ENCODE results near the gene PLEKHM3. TPM values are rescaled to one million over a fixed set of nuclear protein-coding genes. Genes with fewer than 3 reads are reported as not detected.

PLEKHM3 gene
- total RNA-seq, 2 donors from 2014 or later = 9.8 to 10.4 TPM

DNA sequence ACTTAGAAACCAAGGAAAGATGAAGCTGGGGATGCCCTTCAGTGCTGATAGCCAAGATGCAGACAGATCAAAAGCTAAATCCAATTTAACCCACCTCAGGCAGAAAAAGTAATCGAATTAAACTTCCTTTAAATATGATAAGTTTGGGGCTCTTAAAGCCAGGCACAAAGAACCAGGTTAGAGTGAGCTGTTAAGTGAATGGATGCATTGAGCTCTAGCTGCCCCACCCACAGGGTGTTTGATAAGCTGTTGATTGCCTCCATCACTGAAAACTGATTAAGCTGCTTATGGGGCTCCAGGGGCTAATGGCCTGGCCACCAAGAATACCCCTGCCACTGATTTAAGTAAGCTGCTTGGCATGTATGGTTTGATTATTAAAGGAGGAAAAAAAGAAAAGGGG lies 119.8 kb downstream of the PLEKHM3 start:
- no peak for DNase-seq
- ATAC-seq = peak; percentile 73
- intact Hi-C loops (cut with DNase I, micrococcal nuclease) = no loop called here

DNA sequence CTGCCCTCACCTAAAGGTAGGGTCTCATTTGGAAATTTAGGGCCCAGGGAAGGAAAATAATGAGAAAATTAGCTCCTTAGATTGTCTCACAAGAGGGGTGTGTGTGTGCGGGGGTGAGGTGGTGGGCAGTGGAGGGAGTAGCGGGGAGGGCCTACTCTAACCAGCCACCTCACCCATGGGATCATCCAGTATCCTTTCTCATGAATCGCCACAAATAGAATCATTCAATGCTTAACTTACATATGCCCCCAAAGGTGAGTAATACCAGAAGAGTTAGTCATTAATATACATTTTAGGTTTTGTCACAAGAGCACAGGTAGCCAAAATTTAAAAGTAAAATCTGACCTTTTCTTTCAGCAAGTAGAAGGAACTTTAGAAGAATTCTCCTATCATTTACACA lies 122.1 kb downstream of the PLEKHM3 start:
- intact Hi-C loops (cut with DNase I, micrococcal nuclease) = no loop called here

DNA sequence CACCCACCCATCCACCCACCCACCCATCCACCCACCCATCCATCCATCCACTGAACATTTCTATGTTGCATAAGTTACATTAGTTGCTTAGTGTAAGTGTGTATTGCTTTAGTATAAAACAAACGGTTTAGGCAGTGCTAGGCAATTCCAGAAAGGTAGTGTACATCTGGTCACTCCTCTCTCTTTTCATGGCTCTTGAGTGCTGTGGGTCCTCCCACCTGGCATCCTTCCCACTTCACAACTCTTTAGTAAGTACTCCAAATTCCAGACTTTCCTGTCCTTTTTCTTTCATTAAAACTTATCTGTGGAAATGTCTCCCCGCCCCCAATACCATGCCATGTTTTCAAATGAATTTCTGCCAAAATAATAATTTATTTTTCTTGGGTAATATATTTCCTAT lies 122.5 kb downstream of the PLEKHM3 start:
- peak; percentile 37 for ATAC-seq
- intact Hi-C loops (cut with DNase I, micrococcal nuclease) = no loop called here
- no peak for DNase-seq

More for the DNA sequence above, 122.1 kb downstream of the PLEKHM3 start:
- no peak for DNase-seq
- no peak for ATAC-seq

DNA sequence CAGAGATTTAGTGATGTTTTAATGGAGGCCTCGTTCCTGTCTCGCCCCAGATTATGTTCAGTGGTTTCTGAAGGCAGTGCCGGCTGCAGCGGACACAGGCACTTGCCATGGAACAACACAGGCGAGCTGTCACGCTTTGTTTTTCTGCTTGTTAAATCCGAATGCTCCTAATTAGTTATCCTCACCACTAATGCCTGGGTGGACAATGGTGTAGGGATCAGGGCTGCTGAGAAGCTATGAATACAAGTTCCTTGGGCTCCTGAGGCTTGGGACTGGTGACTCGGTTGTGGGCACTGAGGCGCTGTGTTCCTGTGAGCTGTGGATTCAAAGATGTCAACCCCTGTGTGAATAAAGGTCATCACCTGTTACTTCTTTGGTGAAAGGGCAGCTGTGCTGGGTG lies 123.5 kb downstream of the PLEKHM3 start:
- intact Hi-C loops (cut with DNase I, micrococcal nuclease) = no loop called here
- no peak for DNase-seq
- ATAC-seq = no peak

DNA sequence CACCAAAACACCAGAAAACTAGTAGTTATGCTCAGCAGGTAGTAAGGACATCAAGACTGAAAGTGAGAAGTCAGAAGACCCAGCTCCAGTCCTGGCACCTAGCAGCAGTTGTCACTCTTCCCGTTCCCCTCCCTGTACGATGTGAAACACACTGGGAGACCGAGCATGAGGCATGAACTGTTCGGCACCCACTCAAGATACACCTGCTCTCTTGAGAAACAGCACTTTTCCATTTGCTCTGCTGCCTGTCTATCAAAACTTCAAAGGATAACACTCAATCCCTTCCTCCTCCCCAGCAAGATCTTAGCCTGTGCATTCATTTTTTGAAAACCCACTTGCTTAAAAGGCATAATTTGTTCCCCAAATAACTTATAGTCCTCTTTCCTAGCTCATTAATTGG lies 123.9 kb downstream of the PLEKHM3 start:
- no peak for ATAC-seq
- intact Hi-C loops (cut with DNase I, micrococcal nuclease) = no loop called here

DNA sequence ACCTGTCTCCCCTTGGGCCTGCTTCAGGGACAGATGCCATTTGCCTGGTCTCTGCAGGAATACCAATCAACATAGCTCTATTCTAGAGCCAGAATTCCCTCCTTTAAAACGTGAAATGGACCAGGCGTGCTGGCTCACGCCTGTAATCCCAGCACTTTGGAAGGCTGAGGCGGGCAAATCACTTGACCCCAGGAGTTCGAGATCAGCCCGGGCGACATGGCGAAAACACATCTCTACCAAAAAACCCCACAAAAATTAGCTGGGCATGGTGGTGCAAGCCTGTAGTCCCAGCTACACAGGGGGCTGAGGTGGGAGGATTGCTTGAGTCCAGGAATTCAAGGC lies 127.0 kb downstream of the PLEKHM3 start:
- DNase-seq (no peak), ATAC-seq (no peak)
- intact Hi-C loops (cut with DNase I, micrococcal nuclease) = no loop called here

More for the DNA sequence above, 123.9 kb downstream of the PLEKHM3 start:
- DNase-seq = no peak

DNA sequence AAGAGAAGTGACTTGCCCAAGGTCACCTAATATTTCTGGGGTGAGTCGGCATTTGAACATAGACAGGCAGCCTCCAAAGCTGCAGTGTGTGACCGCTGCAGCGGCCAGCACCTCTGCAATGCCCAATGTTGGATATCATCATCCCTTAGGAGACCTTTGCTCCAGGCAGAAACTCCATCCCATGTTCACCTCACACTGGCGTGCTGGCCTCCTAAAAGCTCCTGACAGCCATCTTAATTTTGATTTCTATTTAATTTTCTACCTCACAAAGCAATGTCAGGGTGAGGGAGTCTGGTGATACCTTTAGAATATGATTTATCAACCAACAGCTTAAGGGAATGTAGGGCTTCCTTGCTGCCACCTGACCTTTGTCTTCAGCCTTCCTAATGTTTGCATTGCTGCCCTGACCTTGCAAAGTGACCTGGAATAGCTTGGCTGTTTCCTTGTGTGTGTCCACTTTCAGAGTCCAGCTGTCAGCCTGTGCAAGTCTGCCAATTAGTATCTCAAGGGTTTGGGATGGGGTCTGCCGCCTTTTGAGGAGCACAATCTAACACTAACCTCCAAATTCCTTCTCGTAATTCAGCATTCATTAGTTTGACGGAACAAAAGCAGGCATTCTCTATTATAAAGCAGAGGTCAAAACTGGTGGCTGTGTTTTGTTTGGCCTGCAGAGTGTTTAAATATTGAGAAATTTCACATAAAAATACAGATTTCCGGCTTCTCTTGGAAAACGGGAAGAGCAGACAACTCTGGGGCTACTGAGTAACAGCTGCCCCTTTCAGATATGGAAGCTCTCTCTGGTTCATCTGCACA lies 127.6 kb downstream of the PLEKHM3 start:
- intact Hi-C loops (cut with DNase I, micrococcal nuclease) = no loop called here
- ATAC-seq (peak; percentile 40), DNase-seq (peak in 1 of 2 donors; percentile 17)

DNA sequence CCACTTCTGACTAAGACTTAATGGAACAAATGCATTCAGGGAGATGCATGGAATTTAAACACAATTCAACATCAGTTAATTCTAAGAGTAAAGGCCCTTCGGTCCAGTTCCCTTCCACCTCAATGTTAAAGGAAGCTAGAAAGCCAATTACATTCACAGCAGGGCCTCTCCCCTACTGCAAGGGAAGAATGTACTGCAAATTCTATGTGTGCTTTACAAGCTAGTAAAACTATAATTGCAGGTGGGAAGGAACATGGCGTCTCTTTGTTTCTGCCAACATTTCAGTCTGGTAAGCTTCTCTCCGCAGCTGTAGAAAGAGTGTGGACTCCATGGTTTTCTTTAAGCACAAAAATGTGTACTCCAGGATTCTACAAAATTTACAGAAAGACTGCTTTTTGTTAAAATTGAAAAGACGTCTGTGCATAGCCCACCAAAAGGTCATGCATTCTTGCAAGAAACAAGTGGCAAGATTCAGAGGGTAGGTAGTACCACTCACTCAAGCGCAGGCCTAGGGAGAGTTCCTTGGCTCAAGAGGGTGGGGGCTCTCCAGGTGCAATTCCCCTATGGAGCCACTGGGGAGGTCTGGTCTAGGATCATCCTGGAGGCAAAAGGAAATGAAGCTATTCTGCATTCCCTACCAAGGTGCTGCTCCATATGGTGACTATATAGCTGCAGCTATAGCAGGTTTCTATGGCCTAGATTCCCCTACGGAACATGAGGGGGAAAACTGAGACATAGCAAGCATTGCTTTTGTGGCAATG lies 128.6 kb downstream of the PLEKHM3 start:
- ATAC-seq (peak; percentile 90), DNase-seq (peak in 1 of 2 donors; percentile 46)
- intact Hi-C loops (cut with DNase I, micrococcal nuclease) = no loop called here

DNA sequence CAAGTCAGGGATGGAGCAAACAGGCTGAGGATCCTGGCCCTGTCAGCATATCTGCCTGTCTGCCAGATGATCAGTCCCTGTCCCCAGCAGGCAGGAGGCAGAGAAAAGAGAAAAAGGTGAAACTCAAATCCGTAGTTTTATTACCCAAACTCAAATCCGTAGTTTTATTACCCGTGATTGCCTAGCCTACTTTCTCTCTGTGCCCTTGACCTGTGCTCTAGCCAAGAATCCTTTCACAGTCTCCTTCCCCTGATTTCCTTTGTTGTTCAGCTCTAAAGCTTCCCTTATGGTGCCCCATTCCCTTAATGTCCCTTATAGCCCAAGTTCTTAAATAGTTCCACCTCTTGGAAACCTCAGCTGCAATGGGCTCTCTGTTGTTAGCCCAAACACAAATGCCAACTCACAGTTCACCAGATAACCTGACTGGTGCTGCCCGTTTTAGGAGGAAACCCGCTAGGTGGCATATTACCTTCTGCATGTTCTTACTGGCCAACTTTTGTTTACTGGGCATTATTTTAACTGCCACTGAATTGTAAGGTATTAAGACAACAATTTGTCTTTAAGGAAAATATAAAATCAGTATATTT lies 130.0 kb downstream of the PLEKHM3 start:
- intact Hi-C loops (cut with DNase I, micrococcal nuclease) = no loop called here
- ATAC-seq (peak; percentile 62), DNase-seq (no peak)

DNA sequence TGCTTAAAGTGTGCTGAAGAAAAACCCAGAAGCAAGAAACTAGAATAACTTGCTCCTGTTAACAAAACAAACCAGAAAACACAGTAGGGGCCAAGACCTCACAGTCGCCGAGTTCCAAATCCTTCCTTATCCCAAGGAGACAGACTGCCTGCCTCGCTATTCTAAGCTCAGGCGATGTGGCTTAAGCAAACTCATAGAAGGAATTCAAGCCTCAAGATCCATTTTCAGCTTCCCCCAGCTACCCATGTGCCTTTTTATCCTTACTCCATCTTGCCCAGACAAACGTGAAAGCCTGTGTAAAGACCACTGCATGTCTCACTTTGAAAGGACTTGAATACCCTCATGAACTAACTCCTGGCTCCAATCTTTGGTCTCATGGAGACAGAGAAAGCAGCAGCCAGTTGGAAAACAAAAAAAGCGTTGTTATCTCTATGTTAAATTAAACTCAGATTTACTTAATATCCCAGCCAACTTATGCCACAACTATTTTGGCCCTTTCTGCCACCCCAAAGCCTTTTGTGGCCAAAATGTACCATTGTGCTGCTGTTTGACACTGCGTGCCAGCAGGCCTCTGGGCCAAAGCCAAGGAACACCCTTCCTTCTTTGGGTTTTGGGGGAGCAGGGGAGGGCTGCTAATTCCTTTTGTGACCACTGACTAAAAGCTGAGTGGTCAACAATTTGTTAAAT lies 132.5 kb downstream of the PLEKHM3 start:
- ATAC-seq (no peak), DNase-seq (no peak)
- intact Hi-C loops (cut with DNase I, micrococcal nuclease) = no loop called here

DNA sequence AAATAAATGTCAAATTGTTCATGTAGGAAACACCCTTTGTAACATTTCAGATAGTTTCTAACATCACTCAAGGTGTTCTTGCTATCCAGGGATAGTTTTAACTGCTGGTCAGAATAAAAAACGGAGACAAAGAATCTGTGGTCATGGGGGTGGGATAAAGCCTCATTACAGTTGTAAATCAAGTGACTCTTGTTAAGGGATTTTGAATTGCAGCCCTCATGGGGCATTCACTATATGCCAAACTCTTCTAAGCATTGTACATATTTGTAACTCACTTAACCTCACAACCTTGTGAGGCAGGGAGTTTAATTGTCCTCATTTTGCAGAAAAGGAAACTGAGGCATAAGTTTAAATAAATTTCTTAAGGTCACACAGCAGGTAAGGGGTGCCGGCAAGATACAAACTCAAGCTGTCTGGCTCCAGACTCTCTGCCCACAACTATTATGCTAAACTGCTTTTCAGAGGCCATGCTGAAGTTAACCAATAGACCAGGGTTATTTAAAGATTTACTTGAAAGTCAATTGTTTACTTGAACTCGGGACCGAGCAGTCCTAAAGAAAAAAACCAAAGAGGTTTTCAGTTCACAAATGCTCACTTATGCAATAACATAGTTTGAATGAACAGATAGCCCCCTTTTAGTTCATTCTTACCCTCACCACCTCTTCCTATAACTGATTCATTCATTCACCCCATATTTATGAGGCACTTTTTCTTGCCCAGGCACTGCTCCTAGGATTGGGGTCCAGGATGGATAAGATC lies 134.1 kb downstream of the PLEKHM3 start:
- ATAC-seq (no peak), DNase-seq (no peak)
- intact Hi-C loops (cut with DNase I, micrococcal nuclease) = no loop called here

DNA sequence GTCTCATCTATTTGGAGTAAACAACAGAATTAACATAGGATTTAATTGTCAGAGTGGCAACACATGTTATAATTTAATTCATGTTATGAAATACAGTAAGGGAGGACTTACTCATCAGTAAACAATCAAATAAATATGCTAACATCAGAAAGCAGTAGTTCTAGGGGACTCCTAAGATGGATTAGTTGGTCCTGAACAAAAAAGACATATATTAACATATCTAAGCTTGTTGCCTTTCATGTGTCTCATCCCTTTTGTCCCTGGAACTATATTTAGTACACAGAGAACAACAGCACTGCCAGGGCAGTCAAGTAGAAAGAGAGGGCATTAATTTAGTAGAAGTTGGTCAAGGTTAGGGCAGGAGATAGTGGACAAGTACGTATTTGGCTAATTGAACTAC lies 137.8 kb downstream of the PLEKHM3 start:
- ATAC-seq (no peak), DNase-seq (no peak)
- intact Hi-C loops (cut with DNase I, micrococcal nuclease) = no loop called here

DNA sequence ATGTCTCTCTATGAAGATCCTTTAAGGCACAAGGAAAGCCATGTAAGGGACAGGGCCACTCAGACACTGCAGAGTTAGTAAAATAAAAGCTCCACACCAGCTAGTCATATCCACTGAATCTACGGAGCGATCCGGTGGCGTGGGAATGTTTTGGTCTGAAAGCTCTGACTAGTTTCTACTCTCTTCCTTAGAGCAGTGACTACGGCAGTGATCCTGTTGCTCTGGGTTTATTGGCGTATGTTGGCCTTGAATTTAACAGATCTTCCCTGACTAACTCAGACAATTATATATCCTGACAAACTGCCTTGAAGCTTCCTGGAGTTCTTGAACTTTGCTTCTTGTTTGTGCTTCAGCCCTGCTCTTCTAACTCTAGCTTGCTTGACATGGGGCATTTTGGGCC lies 140.3 kb downstream of the PLEKHM3 start:
- intact Hi-C loops (cut with DNase I, micrococcal nuclease) = no loop called here
- ATAC-seq = peak; percentile 98
- peak; percentile 40 to 42 for DNase-seq

DNA sequence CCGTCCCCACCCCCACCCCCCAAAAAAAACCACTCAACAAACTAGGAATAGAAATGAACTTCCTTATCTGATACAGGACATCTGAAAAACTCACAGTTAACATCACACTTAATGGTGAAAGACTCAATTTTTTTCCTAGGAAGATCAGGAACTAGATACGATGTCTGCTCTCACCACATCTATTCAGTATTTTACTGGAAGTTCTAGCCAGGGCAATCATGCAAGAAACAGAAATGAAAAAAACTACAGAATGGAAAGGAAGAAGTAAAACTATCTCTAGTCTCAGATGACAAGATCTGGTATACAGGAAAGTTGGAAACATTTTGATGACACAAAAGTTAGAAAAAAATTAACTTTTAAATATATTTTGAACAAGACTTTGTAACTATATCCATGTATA lies 141.2 kb downstream of the PLEKHM3 start:
- ATAC-seq (no peak), DNase-seq (no peak)
- intact Hi-C loops (cut with DNase I, micrococcal nuclease) = no loop called here

DNA sequence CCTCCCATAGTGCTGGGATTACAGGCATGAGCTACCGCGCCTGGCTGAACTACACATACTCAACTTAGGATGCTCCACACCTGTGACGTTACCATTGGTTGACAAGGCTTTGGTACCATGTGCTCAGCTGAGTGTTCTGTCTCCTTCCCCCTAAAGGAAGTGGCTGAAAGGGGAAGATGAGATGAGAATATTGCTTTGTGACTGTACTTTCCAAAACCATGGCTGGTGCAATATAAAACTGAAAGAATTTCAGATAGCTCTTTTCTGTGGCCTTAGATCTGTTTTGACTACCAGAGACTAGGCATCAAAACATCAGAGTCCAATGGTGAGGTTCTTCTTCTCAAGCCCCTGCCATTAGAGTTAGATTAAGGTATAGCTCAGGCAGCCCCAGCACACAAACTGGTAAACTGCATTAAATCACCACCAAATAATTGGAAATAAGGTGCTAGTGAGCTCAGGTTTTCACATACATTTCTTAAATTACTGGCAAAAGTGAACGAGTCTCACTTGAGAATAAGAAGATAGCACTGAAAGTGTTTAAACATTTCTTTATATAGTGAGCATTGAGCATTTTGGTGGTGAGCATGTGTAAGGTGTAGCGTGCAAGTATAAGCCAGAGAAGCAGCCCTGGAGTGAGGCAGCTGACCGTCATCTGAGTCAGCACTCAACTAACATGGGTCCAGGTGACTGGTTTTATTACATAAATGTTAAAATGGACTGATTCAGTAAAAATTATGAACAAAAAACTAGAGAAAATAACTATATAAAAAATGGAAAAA lies 142.1 kb downstream of the PLEKHM3 start:
- DNase-seq (no peak), ATAC-seq (no peak)
- intact Hi-C loops (cut with DNase I, micrococcal nuclease) = no loop called here

DNA sequence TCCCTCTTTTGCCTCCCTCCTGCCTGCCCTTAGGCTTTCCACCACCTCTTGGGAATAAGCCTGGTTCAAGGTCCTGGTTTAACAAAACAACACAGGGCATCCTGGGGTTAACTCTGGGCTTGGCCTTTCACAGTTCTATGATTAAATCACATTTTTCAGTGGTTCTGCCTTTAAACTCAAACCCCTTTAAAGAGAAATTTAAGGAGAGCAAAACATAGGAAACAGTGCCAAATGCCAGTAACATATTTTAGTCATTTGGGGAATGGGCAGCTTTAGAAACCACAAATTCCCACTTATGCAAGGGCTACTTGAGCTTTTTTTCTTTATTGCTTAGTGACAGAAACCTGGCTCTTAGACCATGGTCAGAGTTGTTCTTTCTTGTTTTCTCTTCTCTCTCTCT lies 143.4 kb downstream of the PLEKHM3 start:
- DNase-seq = no peak
- no peak for ATAC-seq
- intact Hi-C loops (cut with DNase I, micrococcal nuclease) = no loop called here

DNA sequence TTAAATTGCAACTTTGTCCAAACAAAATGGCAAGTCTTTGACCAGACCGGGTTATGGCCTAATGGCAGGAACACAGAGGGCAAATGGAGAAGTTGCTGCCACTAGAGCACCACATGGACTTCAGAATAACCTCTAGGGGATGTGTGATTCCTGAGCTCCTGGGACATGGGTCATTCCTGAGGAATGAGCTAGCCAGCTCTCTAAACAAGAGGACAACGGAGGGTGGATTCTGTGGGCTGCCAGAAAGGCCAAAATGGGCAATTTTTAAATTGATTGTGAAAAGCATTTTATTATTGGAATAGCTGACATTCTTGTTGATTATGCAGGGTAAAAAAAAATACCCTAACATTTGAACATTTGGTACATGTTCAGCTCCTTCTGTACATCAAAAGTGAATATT lies 145.8 kb downstream of the PLEKHM3 start:
- intact Hi-C loops (cut with DNase I, micrococcal nuclease) = no loop called here
- DNase-seq = no peak
- no peak for ATAC-seq
